Fibroblast of skin of abdomen (primary cell): ENCODE results near the gene EMILIN1.
"Not testable (repeated sequence)": the region's sequence is repeated elsewhere in the genome, so short reads cannot be mapped to it uniquely, and the experiment has no call there.

Experiments used
- DNase-seq: peaks from one replicate; pipeline ENCODE4 v3.0.0-alpha.2; 2013

The EMILIN1 gene

GRCh38 chr2:27095745-27096651 is 17.6 kb downstream of the EMILIN1 start:
- peak; percentile 58 for DNase-seq

- no peak for DNase-seq
Measured at GRCh38 chr2:27096748-27097297, 18.4 kb downstream of the EMILIN1 start.

- DNase-seq, result no peak
Measured at GRCh38 chr2:27097341-27097740, 18.9 kb downstream of the EMILIN1 start.

GRCh38 chr2:27099334-27099955 is 21.0 kb downstream of the EMILIN1 start:
- no peak for DNase-seq

- DNase-seq, result no peak
Measured at GRCh38 chr2:27100036-27100435, 21.6 kb downstream of the EMILIN1 start.

- DNase-seq, result no peak
Measured at GRCh38 chr2:27102329-27102728, 23.9 kb downstream of the EMILIN1 start.

- no peak for DNase-seq
Measured at GRCh38 chr2:27105981-27106380, 27.6 kb downstream of the EMILIN1 start.

GRCh38 chr2:27108221-27108620 is 29.8 kb downstream of the EMILIN1 start:
- DNase-seq, result no peak

GRCh38 chr2:27109083-27109482 is 30.7 kb downstream of the EMILIN1 start:
- DNase-seq, result no peak

- not testable (repeated sequence) for DNase-seq
Measured at GRCh38 chr2:27110603-27111352, 32.4 kb downstream of the EMILIN1 start.

- not testable (repeated sequence) for DNase-seq
Measured at GRCh38 chr2:27111392-27112078, 33.1 kb downstream of the EMILIN1 start.

GRCh38 chr2:27115519-27115918 is 37.1 kb downstream of the EMILIN1 start:
- DNase-seq, result no peak

GRCh38 chr2:27117995-27118524 is 39.6 kb downstream of the EMILIN1 start:
- DNase-seq, result no peak

- DNase-seq, result no peak
Measured at GRCh38 chr2:27118525-27119329, 40.3 kb downstream of the EMILIN1 start, which contains the start of gene CGREF1. Gene CGREF1 (minus strand): TSS chr2:27119128. CDS start chr2:27104366, 14,762 bp downstream.

GRCh38 chr2:27119330-27119670 is 40.9 kb downstream of the EMILIN1 start:
- DNase-seq, result not testable (repeated sequence)

GRCh38 chr2:27121906-27122305 is 43.5 kb downstream of the EMILIN1 start:
- DNase-seq, result no peak

GRCh38 chr2:27122791-27123190 is 44.4 kb downstream of the EMILIN1 start:
- no peak for DNase-seq

- no peak for DNase-seq
Measured at GRCh38 chr2:27123302-27124150, 45.1 kb downstream of the EMILIN1 start, which contains the start of gene ABHD1. Gene ABHD1 (plus strand): TSS chr2:27123815. CDS start chr2:27123949, 134 bp downstream.

GRCh38 chr2:27125104-27125503 is 46.7 kb downstream of the EMILIN1 start:
- no peak for DNase-seq

GRCh38 chr2:27126252-27126710 is 47.9 kb downstream of the EMILIN1 start:
- DNase-seq, result no peak
